Thyroid gland (tissue), 4 donors: Measurements from ENCODE around the gene ZMYND12. TPM values are rescaled to one million over a fixed set of nuclear protein-coding genes. Genes with fewer than 3 reads are reported as not detected.

Experiments
- DNase-seq, 2 donors: peaks; one replicate each; pipeline ENCODE4 v3.0.0-alpha.2; 2019
- H3K27ac ChIP-seq, 3 donors: fragments of 200-600 bp; sonication (generic); 1 replicate in 2 of 3; 2 replicates in 1 of 3; pipeline ENCODE4 v1.5.1; 2016 to 2019; ENCODE audit warnings: mild to moderate bottlenecking in 1 of 3, moderate library complexity in 1 of 3
- H3K27me3 ChIP-seq: fragments of 200-600 bp; sonication (generic); one replicate; pipeline ENCODE4 v1.5.1; 2019
- H3K36me3 ChIP-seq, 2 donors: fragments of 200-600 bp; sonication (generic); one replicate each; pipeline ENCODE4 v1.5.1; 2016 to 2019
- H3K4me1 ChIP-seq, 2 donors: fragments of 200-600 bp; sonication (generic); one replicate each; pipeline ENCODE4 v1.5.1; 2017 to 2019
- H3K4me3 ChIP-seq, 3 donors: fragments of 200-600 bp; sonication (generic); replicated peaks in 1 of 3; 1 replicate in 2 of 3; 2 replicates in 1 of 3; pipeline ENCODE4 v1.5.1; 2016; ENCODE audit warnings: mild to moderate bottlenecking in 1 of 3
- H3K9me3 ChIP-seq: fragments of 200-600 bp; sonication (generic); one replicate; pipeline ENCODE4 v1.5.1; 2017
- CTCF ChIP-seq, 6 experiments: fragments of 200-600 bp in 3 of 6; fragments of 450-650 bp in 3 of 6; sonication (generic) in 3 of 6; IDR thresholded peaks; one replicate each; pipeline ENCODE4 v1.5.1; 2016 to 2019; ENCODE audit warnings: antibody characterized with exemption in 6 of 6, mild to moderate bottlenecking in 2 of 6, inconsistent platforms in 1 of 6, moderate library complexity in 1 of 6
- POLR2A ChIP-seq, 2 donors: fragments of 450-650 bp; IDR thresholded peaks; one replicate each; pipeline ENCODE4 v1.6.1; 2017; ENCODE audit warnings: antibody characterized with exemption in 2 of 2, mild to moderate bottlenecking in 2 of 2, moderate library complexity in 1 of 2
- WGBS, 2 donors: methylation state at CpG; one replicate each; pipeline ENCODE4 v1.1.5; 2017; 5-methylcytosine and 5-hydroxymethylcytosine counted together
- intact Hi-C: fragments of 100-400 bp; cut with DNase I; formaldehyde crosslinking; loops from one replicate; pipeline ENCODE4 v1.15.1; 2023
- total RNA-seq, 4 donors: library from RNA; depleted of rRNA; stranded (reverse); fragments of >200 nt; gene quantifications; one replicate each; pipeline ENCODE4 v1.2.3, GENCODE V29; 2016

The ZMYND12 gene
- total RNA-seq, 4 donors from 2014 or later: 3.5 to 6.5 (median 5.6) TPM

- Histone ChIP-seq H3K4me3 (no peak overlapping the region), H3K27ac (no peak overlapping the region), H3K36me3 (no peaks in the 10 kb centered on the region), H3K4me1 (no peaks in the 10 kb centered on the region), H3K9me3 (no peaks in the 10 kb centered on the region), H3K27me3 (no peaks in the 10 kb centered on the region)
- intact Hi-C loops: no loop called here
- WGBS, 2 donors: 91 to 92% methylated on average over 10 of the region's 10 CpGs
- no peak for DNase-seq
- TF ChIP-seq CTCF (IDR thresholded peaks at IDR 0.05) (no peak), POLR2A (IDR thresholded peaks at IDR 0.05) (no peak)
These were observed 56.3 kb downstream of the ZMYND12 start for GRCh38 chr1:42399315-42400100.

GRCh38 chr1:42392967-42393848 is 62.6 kb downstream of the ZMYND12 start:
- intact Hi-C loops: no loop called here

GRCh38 chr1:42392255-42392654 is 63.6 kb downstream of the ZMYND12 start:
- Histone ChIP-seq H3K4me3 (no peak overlapping the region), H3K27me3 (no peaks in the 10 kb centered on the region)

More at GRCh38 chr1:42392967-42393848, 62.6 kb downstream of the ZMYND12 start:
- Histone ChIP-seq H3K36me3 (no peaks in the 10 kb centered on the region), H3K4me3 (no peak overlapping the region), H3K4me1 (no peaks in the 10 kb centered on the region), H3K27ac (no peak overlapping the region), H3K27me3 (no peaks in the 10 kb centered on the region), H3K9me3 (no peaks in the 10 kb centered on the region)
- DNase-seq: no peak
- WGBS, 2 donors: 79 to 89% methylated on average over 2 of the region's 2 CpGs
- TF ChIP-seq POLR2A (IDR thresholded peaks at IDR 0.05) (no peak), CTCF (IDR thresholded peaks at IDR 0.05) (no peak)

GRCh38 chr1:42386051-42386450 is 69.8 kb downstream of the ZMYND12 start:
- Histone ChIP-seq H3K9me3 (no peaks in the 10 kb centered on the region), H3K36me3 (no peaks in the 10 kb centered on the region), H3K4me1 (peaks cover 3 to 4% of the 10 kb centered on the region in 2 donors), H3K4me3 (no peak overlapping the region), H3K27ac (no peak overlapping the region), H3K27me3 (peaks cover 4% of the 10 kb centered on the region)
- DNase-seq: no peak
- intact Hi-C loops: no loop called here
- TF ChIP-seq CTCF (IDR thresholded peaks at IDR 0.05) (no peak), POLR2A (IDR thresholded peaks at IDR 0.05) (no peak)
- 93 to 94% methylated on average over 6 of the region's 6 CpGs for WGBS, 2 donors

More at GRCh38 chr1:42392255-42392654, 63.6 kb downstream of the ZMYND12 start:
- 78 to 89% methylated on average over 2 of the region's 2 CpGs for WGBS, 2 donors
- H3K4me1 ChIP-seq: no peaks in the 10 kb centered on the region
- intact Hi-C loops: no loop called here
- TF ChIP-seq CTCF (IDR thresholded peaks at IDR 0.05) (no peak), POLR2A (IDR thresholded peaks at IDR 0.05) (no peak)
- no peak overlapping the region for H3K27ac ChIP-seq
- DNase-seq: no peak
- H3K36me3 ChIP-seq: no peaks in the 10 kb centered on the region
- no peaks in the 10 kb centered on the region for H3K9me3 ChIP-seq
